H9 (cell line): Measurements from ENCODE around the gene RSPO1. TPM values are rescaled to one million over a fixed set of nuclear protein-coding genes. Genes with fewer than 3 reads are reported as not detected.

ENCODE experiments used
- DNase-seq: peaks from one replicate; pipeline ENCODE4 v3.0.0-alpha.2; 2017
- H2AFZ ChIP-seq: one replicate; pipeline ENCODE4 v1.6.1; 2013; ENCODE audit warnings: mild to moderate bottlenecking, low read length, control low read depth, moderate library complexity
- H2AK5ac ChIP-seq: 2 replicates; pipeline ENCODE4 v1.6.1; 2013; ENCODE audit warnings: low read length, control low read depth, mixed read lengths; ENCODE audit not compliant: insufficient read length
- H2BK120ac ChIP-seq: one replicate; pipeline ENCODE4 v1.6.1; 2013; ENCODE audit warnings: low read depth, mild to moderate bottlenecking, low read length, control low read depth, inconsistent platforms; ENCODE audit not compliant: poor library complexity, severe bottlenecking
- H2BK12ac ChIP-seq: 2 replicates; pipeline ENCODE4 v1.6.1; 2013; ENCODE audit warnings: low read length, control low read depth, mixed read lengths, low read depth; ENCODE audit not compliant: insufficient read length
- H2BK15ac ChIP-seq: 2 replicates; pipeline ENCODE4 v1.6.1; 2013; ENCODE audit warnings: low read depth, low read length, control low read depth
- H2BK20ac ChIP-seq: one replicate; pipeline ENCODE4 v1.6.1; 2013; ENCODE audit warnings: low read depth, mild to moderate bottlenecking, low read length, control low read depth, inconsistent platforms; ENCODE audit not compliant: poor library complexity, severe bottlenecking
- H2BK5ac ChIP-seq: 2 replicates; pipeline ENCODE4 v1.6.1; 2013; ENCODE audit warnings: low read length, control low read depth, mixed read lengths; ENCODE audit not compliant: insufficient read length
- H3K14ac ChIP-seq: 2 replicates; pipeline ENCODE4 v1.6.1; 2013; ENCODE audit warnings: low read length, control low read depth; ENCODE audit not compliant: insufficient read depth
- H3K18ac ChIP-seq: 2 replicates; pipeline ENCODE4 v1.6.1; 2013; ENCODE audit warnings: low read depth, mild to moderate bottlenecking, mixed read lengths, low read length, control low read depth; ENCODE audit not compliant: insufficient read length
- H3K23ac ChIP-seq: 2 replicates; pipeline ENCODE4 v1.6.1; 2013; ENCODE audit warnings: low read length, control low read depth, mixed read lengths, low read depth; ENCODE audit not compliant: insufficient read length
- H3K23me2 ChIP-seq: 2 replicates; pipeline ENCODE4 v1.6.1; 2013; ENCODE audit warnings: low read depth, mild to moderate bottlenecking, mixed read lengths, low read length, control low read depth; ENCODE audit not compliant: insufficient read length, poor library complexity, severe bottlenecking
- H3K27ac ChIP-seq: 2 replicates; pipeline ENCODE4 v1.5.1; 2013; ENCODE audit warnings: low read length, control low read depth, mixed read lengths, low read depth; ENCODE audit not compliant: insufficient read length
- H3K27me3 ChIP-seq: 2 replicates; pipeline ENCODE4 v1.6.1; 2013; ENCODE audit warnings: low read length, control low read depth, inconsistent platforms; ENCODE audit not compliant: insufficient read depth
- H3K4ac ChIP-seq: 2 replicates; pipeline ENCODE4 v1.6.1; 2013; ENCODE audit warnings: low read depth, mild to moderate bottlenecking, control low read depth, inconsistent platforms, low read length, moderate library complexity
- H3K4me1 ChIP-seq: 2 replicates; pipeline ENCODE4 v1.6.1; 2013; ENCODE audit warnings: low read length, control low read depth, inconsistent platforms; ENCODE audit not compliant: insufficient read depth
- H3K4me2 ChIP-seq: 2 replicates; pipeline ENCODE4 v1.6.1; 2013; ENCODE audit warnings: low read length, control low read depth, mixed read lengths; ENCODE audit not compliant: insufficient read length, insufficient read depth
- H3K56ac ChIP-seq: 2 replicates; pipeline ENCODE4 v1.6.1; 2013; ENCODE audit warnings: low read depth, mild to moderate bottlenecking, mixed read lengths, low read length, control low read depth; ENCODE audit not compliant: insufficient read length
- H3K79me1 ChIP-seq: 2 replicates; pipeline ENCODE4 v1.6.1; 2013; ENCODE audit warnings: low read depth, mild to moderate bottlenecking, moderate library complexity, low read length, control low read depth, inconsistent platforms; ENCODE audit not compliant: insufficient read depth, poor library complexity, severe bottlenecking
- H3K79me2 ChIP-seq: 2 replicates; pipeline ENCODE4 v1.6.1; 2013; ENCODE audit warnings: low read length, control low read depth, inconsistent platforms; ENCODE audit not compliant: insufficient read depth
- H3K9ac ChIP-seq: 2 replicates; pipeline ENCODE4 v1.6.1; 2013; ENCODE audit warnings: low read length, control low read depth, mixed read lengths; ENCODE audit not compliant: insufficient read length; ENCODE audit errors: extremely low read depth
- H3K9me3 ChIP-seq: one replicate; pipeline ENCODE4 v1.6.1; 2013; ENCODE audit warnings: low read depth, low read length, inconsistent platforms; ENCODE audit not compliant: control insufficient read depth
- H3T11ph ChIP-seq: one replicate; pipeline ENCODE4 v1.6.1; 2013; ENCODE audit warnings: mild to moderate bottlenecking, low read length, control low read depth, inconsistent platforms
- H4K20me1 ChIP-seq: one replicate; pipeline ENCODE4 v1.6.1; 2013; ENCODE audit not compliant: control insufficient read depth, insufficient read length, insufficient read depth
- H4K5ac ChIP-seq: 2 replicates; pipeline ENCODE4 v1.6.1; 2013; ENCODE audit warnings: low read depth, mild to moderate bottlenecking, mixed read lengths, low read length, control low read depth; ENCODE audit not compliant: insufficient read length
- H4K8ac ChIP-seq: replicated peaks from 2 replicates; pipeline ENCODE4 v1.6.1; 2013; ENCODE audit warnings: low read length, control low read depth, mixed read lengths, low read depth; ENCODE audit not compliant: insufficient read length
- H4K91ac ChIP-seq: 2 replicates; pipeline ENCODE4 v1.6.1; 2013; ENCODE audit warnings: low read depth, mild to moderate bottlenecking, moderate library complexity, mixed read lengths, low read length, control low read depth; ENCODE audit not compliant: insufficient read length
- H3K27ac Mint-ChIP-seq, 3 experiments: 2 replicates in 2 of 3; 3 replicates in 1 of 3; pipeline ENCODE4 v1.8.0; 2020 to 2021; ENCODE audit warnings: mixed read lengths in 3 of 3, mild to moderate bottlenecking in 1 of 3, moderate library complexity in 1 of 3
- H3K27me3 Mint-ChIP-seq: 2 replicates; pipeline ENCODE4 v1.8.0; 2021; ENCODE audit warnings: low read depth, mild to moderate bottlenecking, moderate library complexity, mixed read lengths
- H3K36me3 Mint-ChIP-seq, 3 experiments: 2 replicates in 2 of 3; 3 replicates in 1 of 3; pipeline ENCODE4 v1.8.0; 2020 to 2021; ENCODE audit warnings: low read depth in 3 of 3, mixed read lengths in 3 of 3; ENCODE audit not compliant: insufficient read depth in 1 of 3
- H3K4me1 Mint-ChIP-seq, 2 experiments: 2 replicates each; pipeline ENCODE4 v1.8.0; 2020; ENCODE audit warnings: mixed read lengths in 2 of 2
- H3K4me3 Mint-ChIP-seq, 2 experiments: 2 replicates in 1 of 2; 3 replicates in 1 of 2; pipeline ENCODE4 v1.8.0; 2020 to 2021; ENCODE audit warnings: mild to moderate bottlenecking in 2 of 2, mixed read lengths in 2 of 2, moderate library complexity in 1 of 2
- H3K9me3 Mint-ChIP-seq, 2 experiments: 2 replicates in 1 of 2; 3 replicates in 1 of 2; pipeline ENCODE4 v1.8.0; 2020; ENCODE audit warnings: mild to moderate bottlenecking in 2 of 2, mixed read lengths in 2 of 2, moderate library complexity in 1 of 2
- WGBS: extraction: QIAGEN DNeasy Blood & Tissue Kit; methylation state at CpG from one replicate; pipeline ENCODE4 v1.1.7; 2013; ENCODE audit warnings: missing lambda C conversion rate, low lambda C conversion rate, mixed read lengths; ENCODE audit not compliant: insufficient read length; ENCODE audit errors: extremely low coverage; 5-methylcytosine and 5-hydroxymethylcytosine counted together
- total RNA-seq: library from RNA; stranded (reverse); gene quantifications from 2 replicates; pipeline ENCODE4 v1.2.1, GENCODE V29; 2021
- TF ChIP-seq, protein P1 (sequence below): fragments of 200-600 bp; sonication (generic); conservative IDR thresholded peaks from 3 replicates; pipeline ENCODE4 v1.8.0; 2021; ENCODE audit warnings: antibody characterized with exemption, mild to moderate bottlenecking

Gene RSPO1
- total RNA-seq, 1 experiment from 2014 or later, result 0.35 TPM

DNA sequence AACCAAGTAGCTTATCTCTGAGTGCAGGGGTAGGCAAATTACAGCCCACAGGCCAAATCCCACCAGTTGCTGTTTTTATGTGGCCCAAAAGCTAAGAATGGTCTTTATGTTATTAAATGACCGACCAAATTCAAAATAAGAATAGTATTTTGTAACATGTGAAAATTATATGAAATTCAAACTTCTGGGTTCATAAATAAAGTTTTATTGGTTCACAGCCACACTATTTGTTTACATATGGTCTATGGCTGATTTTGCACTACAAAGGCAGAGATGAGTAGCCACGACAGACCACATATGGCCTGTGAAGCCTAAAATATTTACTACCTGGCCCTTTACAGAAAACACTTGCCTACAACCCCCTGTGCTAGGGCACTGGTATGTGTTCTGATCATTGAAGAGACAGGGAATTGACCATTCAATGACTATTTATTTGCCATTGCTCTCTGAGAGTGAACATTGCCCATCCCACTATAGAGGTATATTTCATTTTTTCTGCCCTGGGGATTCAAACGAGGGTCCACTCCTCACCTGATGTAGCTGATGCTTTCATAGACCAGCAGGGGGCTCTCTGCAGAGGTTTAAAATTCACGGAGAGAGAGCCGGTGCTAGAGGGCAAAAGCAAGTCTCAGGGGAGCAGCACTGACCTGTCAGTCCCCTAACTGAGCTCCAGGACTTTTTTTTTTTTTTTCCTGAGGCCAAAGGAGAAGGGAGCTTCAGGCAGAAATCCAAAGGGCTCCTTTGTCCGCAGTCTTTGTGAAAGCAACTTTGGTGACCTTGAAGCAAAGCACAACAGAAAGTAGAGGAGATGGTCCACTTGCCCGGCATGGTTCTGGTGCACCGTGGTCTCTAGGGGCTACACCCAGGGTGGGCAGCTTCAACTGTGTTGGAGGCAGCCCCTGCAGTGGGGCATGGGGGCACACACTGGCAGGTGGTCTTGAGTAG is 31.7 kb downstream of the RSPO1 start:
- H4K91ac ChIP-seq, result no peak overlapping the region
- Mint-ChIP-seq H3K27me3 (peaks cover 26% of the 10 kb centered on the region), H3K4me3 (no peak overlapping the region), H3K9me3 (no peaks in the 10 kb centered on the region), H3K36me3 (no peaks in the 10 kb centered on the region), H3K27ac (no peak overlapping the region; a peak in 1 of 7 replicates), H3K4me1 (no peaks in the 10 kb centered on the region)
- peak; percentile 57 for DNase-seq
- H3K27me3 ChIP-seq, result no peaks in the 10 kb centered on the region
- no peak overlapping the region for H2BK12ac ChIP-seq
- H2BK120ac ChIP-seq, result no peak overlapping the region
- H3K4me2 ChIP-seq, result no peak overlapping the region
- no peak overlapping the region for H3T11ph ChIP-seq
- H3K56ac ChIP-seq, result no peak overlapping the region
- no peak overlapping the region for H3K23ac ChIP-seq
- H3K4ac ChIP-seq, result no peak overlapping the region
- H2AK5ac ChIP-seq, result no peak overlapping the region
- no peak overlapping the region for H4K8ac ChIP-seq
- H3K14ac ChIP-seq, result no peak overlapping the region
- no peak overlapping the region for H2AFZ ChIP-seq
- no peak overlapping the region for H3K18ac ChIP-seq
- no peaks in the 10 kb centered on the region for H3K79me2 ChIP-seq
- no CpG with 5 or more reads among the region's 8 CpGs for WGBS
- H4K20me1 ChIP-seq, result no peaks in the 10 kb centered on the region
- no peak overlapping the region for H3K9ac ChIP-seq
- H3K23me2 ChIP-seq, result no peaks in the 10 kb centered on the region
- H2BK20ac ChIP-seq, result no peak overlapping the region
- no peaks in the 10 kb centered on the region for H3K79me1 ChIP-seq
- no peak overlapping the region for H4K5ac ChIP-seq
- no peak overlapping the region for H3K27ac ChIP-seq
- TF ChIP-seq, protein P1, sequence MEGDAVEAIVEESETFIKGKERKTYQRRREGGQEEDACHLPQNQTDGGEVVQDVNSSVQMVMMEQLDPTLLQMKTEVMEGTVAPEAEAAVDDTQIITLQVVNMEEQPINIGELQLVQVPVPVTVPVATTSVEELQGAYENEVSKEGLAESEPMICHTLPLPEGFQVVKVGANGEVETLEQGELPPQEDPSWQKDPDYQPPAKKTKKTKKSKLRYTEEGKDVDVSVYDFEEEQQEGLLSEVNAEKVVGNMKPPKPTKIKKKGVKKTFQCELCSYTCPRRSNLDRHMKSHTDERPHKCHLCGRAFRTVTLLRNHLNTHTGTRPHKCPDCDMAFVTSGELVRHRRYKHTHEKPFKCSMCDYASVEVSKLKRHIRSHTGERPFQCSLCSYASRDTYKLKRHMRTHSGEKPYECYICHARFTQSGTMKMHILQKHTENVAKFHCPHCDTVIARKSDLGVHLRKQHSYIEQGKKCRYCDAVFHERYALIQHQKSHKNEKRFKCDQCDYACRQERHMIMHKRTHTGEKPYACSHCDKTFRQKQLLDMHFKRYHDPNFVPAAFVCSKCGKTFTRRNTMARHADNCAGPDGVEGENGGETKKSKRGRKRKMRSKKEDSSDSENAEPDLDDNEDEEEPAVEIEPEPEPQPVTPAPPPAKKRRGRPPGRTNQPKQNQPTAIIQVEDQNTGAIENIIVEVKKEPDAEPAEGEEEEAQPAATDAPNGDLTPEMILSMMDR, result peak; percentile 80
- H3K9me3 ChIP-seq, result no peaks in the 10 kb centered on the region
- H2BK5ac ChIP-seq, result no peak overlapping the region
- no peaks in the 10 kb centered on the region for H3K4me1 ChIP-seq
- H2BK15ac ChIP-seq, result no peak overlapping the region
